B cell (primary cell): ENCODE data around the gene CD34. TPM values are rescaled to one million over a fixed set of nuclear protein-coding genes. Genes with fewer than 3 reads are reported as not detected.

Experiments
- ATAC-seq: fragments of 200-7000 bp; cut with Tn5 transposase; one replicate; pipeline ENCODE4 v1.10.0; 2021; ENCODE audit warnings: low read depth, mild to moderate bottlenecking, moderate number of reproducible peaks, moderate library complexity
- CTCF ChIA-PET: fragments of 350-600 bp; sonication (Branson Sonifier 250); formaldehyde crosslinking; loops from one replicate; lab custom pipeline; 2021; ENCODE audit warnings: antibody characterized with exemption, inconsistent platforms; lab: Charles Lee
- POLR2A ChIA-PET: fragments of 350-600 bp; sonication (Branson Sonifier 250); formaldehyde crosslinking; loops from one replicate; lab custom pipeline; 2021; ENCODE audit warnings: antibody characterized with exemption; lab: Charles Lee
- DNase-seq: peaks from one replicate; pipeline ENCODE4 v3.0.0; 2013
- H2AFZ ChIP-seq: 2 replicates; pipeline ENCODE4 v1.6.1; 2012; ENCODE audit warnings: mild to moderate bottlenecking, low read depth, low read length; ENCODE audit not compliant: insufficient read depth, poor library complexity, severe bottlenecking
- H3K27ac ChIP-seq, 2 donors: 1 replicate in 1 of 2; 2 replicates in 1 of 2; pipeline ENCODE4 v1.5.1; 2012 to 2013; ENCODE audit warnings: low read length in 2 of 2, mild to moderate bottlenecking in 2 of 2, moderate library complexity in 1 of 2
- H3K27me3 ChIP-seq, 4 experiments: fragments of 200-600 bp in 1 of 4; sonication (generic) in 1 of 4; replicated peaks in 1 of 4; 1 replicate in 2 of 4; 2 replicates in 2 of 4; pipeline versions ENCODE4 v1.6.1 to v1.7.0; 2013 to 2016; ENCODE audit warnings: low read length in 3 of 4, mild to moderate bottlenecking in 2 of 4, mixed read lengths in 1 of 4, moderate library complexity in 1 of 4; ENCODE audit not compliant: insufficient read depth in 4 of 4, control insufficient read depth in 3 of 4; ENCODE audit errors: control extremely low read depth in 1 of 4
- H3K36me3 ChIP-seq, 2 experiments: replicated peaks in 1 of 2; 1 replicate in 1 of 2; 2 replicates in 1 of 2; pipeline versions ENCODE4 v1.6.1 to v1.7.1; 2013; ENCODE audit warnings: low read length in 1 of 2; ENCODE audit not compliant: insufficient read depth in 2 of 2, control insufficient read depth in 1 of 2; ENCODE audit errors: control extremely low read depth in 1 of 2, extremely low read depth in 1 of 2
- H3K4me1 ChIP-seq, 2 donors: fragments of 200-600 bp in 1 of 2; sonication (generic) in 1 of 2; 1 replicate in 1 of 2; 2 replicates in 1 of 2; pipeline versions ENCODE4 v1.5.1 to v1.6.1; 2013 to 2017; ENCODE audit warnings: low read length in 2 of 2; ENCODE audit not compliant: control insufficient read depth in 2 of 2, insufficient read depth in 2 of 2
- H3K4me2 ChIP-seq: replicated peaks from 2 replicates; pipeline ENCODE3; 2012; ENCODE audit warnings: mild to moderate bottlenecking, low read depth, low read length; ENCODE audit not compliant: poor library complexity, severe bottlenecking
- H3K4me3 ChIP-seq, 5 experiments: fragments of 200-600 bp in 1 of 5; sonication (generic) in 1 of 5; 1 replicate in 3 of 5; 2 replicates in 2 of 5; pipeline versions ENCODE4 v1.5.1 to v1.7.0; 2011 to 2016; ENCODE audit warnings: low read length in 4 of 5, mild to moderate bottlenecking in 4 of 5, low read depth in 2 of 5, control low read depth in 1 of 5, moderate library complexity in 1 of 5; ENCODE audit not compliant: insufficient read depth in 1 of 5; ENCODE audit errors: control extremely low read depth in 1 of 5, extremely low read depth in 1 of 5
- H3K79me2 ChIP-seq: fragments of 200-600 bp; sonication (generic); one replicate; pipeline ENCODE4 v1.6.0; 2016; ENCODE audit warnings: low read length; ENCODE audit not compliant: control insufficient read depth, insufficient read depth
- H3K9ac ChIP-seq: fragments of 200-600 bp; sonication (generic); 2 replicates; pipeline ENCODE4 v1.6.1; 2017; ENCODE audit warnings: mild to moderate bottlenecking, low read length, moderate library complexity
- H3K9me3 ChIP-seq, 3 donors: one replicate each; pipeline versions ENCODE4 v1.6.1 to v1.7.1; 2013; ENCODE audit warnings: low read length in 2 of 3; ENCODE audit not compliant: control insufficient read depth in 2 of 3, insufficient read depth in 1 of 3; ENCODE audit errors: control extremely low read depth in 1 of 3
- H4K20me1 ChIP-seq: 2 replicates; pipeline ENCODE4 v1.6.0; 2012; ENCODE audit warnings: mild to moderate bottlenecking, low read length; ENCODE audit not compliant: insufficient read depth, control insufficient read depth, poor library complexity, severe bottlenecking
- H3K27ac Mint-ChIP-seq: one replicate; pipeline ENCODE4 v1.8.0; 2021; ENCODE audit warnings: mixed read lengths
- H3K27me3 Mint-ChIP-seq: one replicate; pipeline ENCODE4 v1.8.0; 2021; ENCODE audit warnings: mixed read lengths
- H3K4me1 Mint-ChIP-seq: one replicate; pipeline ENCODE4 v1.8.0; 2021; ENCODE audit warnings: mixed read lengths
- H3K4me3 Mint-ChIP-seq: one replicate; pipeline ENCODE4 v1.8.0; 2021; ENCODE audit warnings: mixed read lengths
- H3K9me3 Mint-ChIP-seq: one replicate; pipeline ENCODE4 v1.8.0; 2022; ENCODE audit warnings: mixed read lengths; ENCODE audit not compliant: insufficient read depth
- CTCF ChIP-seq: fragments of 200-600 bp; IDR thresholded peaks from one replicate; pipeline ENCODE4 v1.8.0; 2022; ENCODE audit warnings: antibody characterized with exemption, mild to moderate bottlenecking
- EZH2 ChIP-seq: IDR thresholded peaks from 2 replicates; pipeline ENCODE4 v1.6.1; 2012; ENCODE audit warnings: borderline replicate concordance, low read depth, mild to moderate bottlenecking, moderate library complexity, low read length; ENCODE audit not compliant: insufficient read depth, poor library complexity, severe bottlenecking
- WGBS: methylation state at CpG from one replicate; pipeline ENCODE4 v1.1.5; 2013; ENCODE audit warnings: missing lambda C conversion rate; ENCODE audit not compliant: insufficient coverage; 5-methylcytosine and 5-hydroxymethylcytosine counted together
- intact Hi-C: fragments of 100-400 bp; cut with micrococcal nuclease; formaldehyde crosslinking; loops from one replicate; pipeline ENCODE4 v1.10.0; 2022
- polyA plus RNA-seq: library from polyadenylated mRNA; depleted of rRNA; stranded (reverse); fragments of >200 nt; gene quantifications from 2 replicates; pipeline ENCODE4 v1.2.3, GENCODE V29; 2012
- total RNA-seq, 2 donors: library from RNA; stranded (reverse); fragments of 120-200 nt in 1 of 2; gene quantifications; 1 replicate in 1 of 2; 2 replicates in 1 of 2; pipeline versions ENCODE4 v1.2.3 to v1.2.4, GENCODE V29; 2013 to 2022

The CD34 gene
- total and polyA plus RNA-seq, 2 donors (not counting 1 experiment from before 2014, with no cell fraction given) = not detected

GRCh38 chr1:207893737-207894582, 17.0 kb downstream of the CD34 start:
- H3K4me1 ChIP-seq = peaks cover 13% of the 10 kb centered on the region in 2 donors
- DNase-seq (no peak), ATAC-seq (no peak)
- H3K4me2 ChIP-seq = no peak overlapping the region
- no peaks in the 10 kb centered on the region for H3K79me2 ChIP-seq
- Mint-ChIP-seq H3K9me3 (no peaks in the 10 kb centered on the region), H3K27ac (no peak overlapping the region), H3K27me3 (peaks cover 3% of the 10 kb centered on the region), H3K4me1 (peaks cover 22% of the 10 kb centered on the region), H3K4me3 (no peak overlapping the region)
- no peak overlapping the region for H3K4me3 ChIP-seq
- intact Hi-C loops = no loop called here
- H4K20me1 ChIP-seq = no peaks in the 10 kb centered on the region
- no peaks in the 10 kb centered on the region for H3K9me3 ChIP-seq
- no peak for TF ChIP-seq EZH2
- TF ChIP-seq CTCF = no peak
- H3K36me3 ChIP-seq = no peaks in the 10 kb centered on the region
- no peak overlapping the region for H2AFZ ChIP-seq
- no peak overlapping the region for H3K27ac ChIP-seq
- CTCF ChIA-PET = interaction anchor here (0.8 to 2.6 kb wide), 5 partner anchors 9 to 87 kb away, joined by 3 to 11 read pairs (median 4); no protein-coding TSS in a partner anchor
- no peak overlapping the region for H3K9ac ChIP-seq
- POLR2A ChIA-PET = no interaction called here
- no CpG with 5 or more reads among the region's 6 CpGs for WGBS
- H3K27me3 ChIP-seq = peaks cover 0 to 3% (median 0%) of the 10 kb centered on the region in 4 experiments

GRCh38 chr1:207892764-207893163, 18.2 kb downstream of the CD34 start:
- no peaks in the 10 kb centered on the region for H4K20me1 ChIP-seq
- H3K4me2 ChIP-seq = no peak overlapping the region
- ChIA-PET POLR2A (no interaction called here), CTCF (no interaction called here)
- Mint-ChIP-seq H3K9me3 (no peaks in the 10 kb centered on the region), H3K4me3 (no peak overlapping the region), H3K27me3 (peaks cover 7% of the 10 kb centered on the region), H3K4me1 (peaks cover 22% of the 10 kb centered on the region), H3K27ac (no peak overlapping the region)
- no peak overlapping the region for H2AFZ ChIP-seq
- H3K79me2 ChIP-seq = no peaks in the 10 kb centered on the region
- no peak overlapping the region for H3K9ac ChIP-seq
- no peaks in the 10 kb centered on the region for H3K36me3 ChIP-seq
- H3K4me1 ChIP-seq = peaks cover 13% of the 10 kb centered on the region in 2 donors
- H3K4me3 ChIP-seq = no peak overlapping the region
- 41% methylated on average over 4 of the region's 5 CpGs for WGBS
- intact Hi-C loops = no loop called here
- H3K9me3 ChIP-seq = no peaks in the 10 kb centered on the region
- no peak for TF ChIP-seq CTCF
- TF ChIP-seq EZH2 = no peak
- ATAC-seq (no peak), DNase-seq (no peak)
- H3K27me3 ChIP-seq = peaks cover 0 to 3% (median 0%) of the 10 kb centered on the region in 4 experiments
- no peak overlapping the region for H3K27ac ChIP-seq
